Measurements from ENCODE around the gene FLNC. TPM values are rescaled to one million over a fixed set of nuclear protein-coding genes. Genes with fewer than 3 reads are reported as not detected.

FLNC gene
- polyA plus RNA-seq, 1 of the 3 experiments (the other 2 are of a cell fraction) = 43.7 TPM

GRCh38 chr7:128799451-128799850 is 30.8 kb upstream of the FLNC start (continued):
- no peak for TF ChIP-seq REST (IDR thresholded peaks at IDR 0.05; ENCODE audit: low read depth, low read length)

- Histone ChIP-seq H3K9ac (no peak overlapping the region), H4K20me1 (ENCODE audit: insufficient read depth) (no peaks in the 10 kb centered on the region), H3K9me3 (no peaks in the 10 kb centered on the region), H3F3A (replicated peaks; ENCODE audit: insufficient read depth) (peaks cover 8% of the 10 kb centered on the region), H3K79me2 (ENCODE audit: insufficient read depth) (no peaks in the 10 kb centered on the region), H3K9me2 (no peaks in the 10 kb centered on the region), H3K4me1 (ENCODE audit: control insufficient read depth in 1 of 2, insufficient read depth in 2 of 2, low read depth in 1 of 2, low read length in 1 of 2) (0 out of 4 replicates have a peak, but pooled peaks cover 0 to 6% of the 10 kb centered on the region in 2 experiments), H3K27ac (ENCODE audit: low read depth in 2 of 2, low read length in 1 of 2) (no peak overlapping the region), H3K27me3 (ENCODE audit: insufficient read depth) (no peaks in the 10 kb centered on the region), H3K36me3 (replicated peaks in 1 of 2; ENCODE audit: control insufficient read depth in 1 of 2, insufficient read depth in 2 of 2, low read length in 1 of 2) (peaks cover 28 to 31% of the 10 kb centered on the region in 2 experiments), H3K4me2 (no peak overlapping the region), H2AFZ (ENCODE audit: low read depth) (no peak overlapping the region), H3K4me3 (ENCODE audit: low read depth in 2 of 2, low read length in 1 of 2) (no peak overlapping the region)
- WGBS (ENCODE audit: low lambda C conversion rate) = 74% methylated on average over 3 of the region's 3 CpGs
- ChIA-PET POLR2A (no interaction called here), CTCF (interaction anchor here (0.6 to 1.3 kb wide), 3 partner anchors 9 to 130 kb away, joined by 3 read pairs; no protein-coding TSS in a partner anchor)
- DNase-seq = no peak
- TF ChIP-seq EP300 (IDR thresholded peaks at IDR 0.05; ENCODE audit: borderline replicate concordance in 1 of 2, low read depth in 1 of 2, low read length in 1 of 2) (no peak), GATA2 (CRISPR knock-in tag; IDR thresholded peaks at IDR 0.05) (no peak), USF1 (IDR thresholded peaks at IDR 0.05; ENCODE audit: borderline replicate concordance, low read depth) (no peak), RFX5 (IDR thresholded peaks at IDR 0.05; ENCODE audit: low read length) (no peak), MAX (IDR thresholded peaks at IDR 0.05; ENCODE audit: low read depth) (no peak), YY1 (IDR thresholded peaks at IDR 0.05; ENCODE audit: low read depth) (no peak), CTCF (IDR thresholded peaks at IDR 0.05) (no peak), TCF12 (IDR thresholded peaks at IDR 0.05) (no peak), EZH2phosphoT487 (IDR thresholded peaks at IDR 0.05; ENCODE audit: borderline replicate concordance, low read depth) (no peak), TEAD4 (IDR thresholded peaks at IDR 0.05; ENCODE audit: borderline replicate concordance, insufficient read depth) (no peak), ELF1 (IDR thresholded peaks at IDR 0.05) (no peak), JUND (IDR thresholded peaks at IDR 0.05) (no peak), SMC3 (IDR thresholded peaks at IDR 0.05; ENCODE audit: low read depth, low read length) (no peak), ZBTB33 (IDR thresholded peaks at IDR 0.05; ENCODE audit: borderline replicate concordance, low read depth) (no peak), IRF3 (IDR thresholded peaks at IDR 0.05; ENCODE audit: low read depth, low read length) (no peak)
Observed at GRCh38 chr7:128800567-128800966, 29.6 kb upstream of the FLNC start.

Measured in SK-N-SH (cell line).